SH-SY5Y (cell line): ENCODE results near the gene NOX5.

Experiments
- GATA2 ChIP-seq: IDR thresholded peaks from 2 replicates; pipeline ENCODE4 v1.6.1; 2011; ENCODE audit warnings: mild to moderate bottlenecking, low read depth, low read length
- GATA3 ChIP-seq: IDR thresholded peaks from 2 replicates; pipeline ENCODE4 v1.6.1; 2011; ENCODE audit warnings: low read depth, mild to moderate bottlenecking, low read length, moderate library complexity

DNA sequence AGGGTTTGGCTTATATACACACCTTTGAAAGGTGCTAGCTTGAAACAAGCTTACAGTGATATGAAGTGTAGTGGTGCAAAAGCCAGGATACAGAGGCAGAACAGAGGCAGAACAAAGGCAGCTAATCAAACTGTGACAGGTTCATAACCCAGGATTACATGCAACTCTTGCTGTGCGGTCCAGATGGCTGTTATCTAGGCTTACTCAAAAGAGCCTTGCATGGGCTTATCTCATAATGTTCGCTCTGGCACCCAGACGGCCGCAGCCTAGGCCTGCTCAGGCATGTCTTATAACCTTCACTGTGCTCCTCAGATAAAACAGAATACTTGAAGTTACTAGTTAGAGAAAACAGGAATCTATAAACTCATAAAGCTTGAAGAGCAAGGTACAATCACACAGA is 22.8 kb upstream of the NOX5 start:
- TF ChIP-seq GATA3 (no peak; the same call in 1 of the 2 replicates), GATA2 (peak; percentile 81)
